HG03095 (cell line): ENCODE measurements around the gene RBM20.
A peak's percentile ranks its signal among the peaks of the same experiment; 100 is the strongest.

ENCODE experiments used
- ATAC-seq: cut with Tn5 transposase; IDR thresholded peaks from one replicate; pipeline ENCODE4 v1.9.1; 2021; ENCODE audit warnings: moderate library complexity; ENCODE audit not compliant: unreplicated experiment

Gene RBM20

DNA sequence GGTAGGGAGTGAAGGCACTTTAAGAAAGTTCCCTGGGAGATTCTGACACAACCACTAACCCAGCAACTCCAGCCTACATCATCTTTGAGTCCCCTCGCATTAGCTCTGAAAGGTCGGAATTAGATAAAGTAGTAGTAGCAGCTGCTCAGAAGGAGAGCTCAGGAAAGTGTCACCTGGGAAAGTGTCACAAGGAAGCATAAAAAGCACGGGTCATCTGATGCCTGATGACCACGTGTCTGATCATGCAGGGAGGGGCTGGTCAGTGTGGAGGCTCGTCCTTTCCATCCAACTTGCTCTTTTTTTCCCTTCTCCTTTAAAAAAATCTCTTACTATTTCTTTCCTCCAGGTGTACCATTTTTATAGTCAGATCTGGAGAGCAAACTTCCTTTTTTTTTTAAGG, 180.5 kb downstream of the RBM20 start:
- no peak for ATAC-seq

- ATAC-seq: no peak
Observed at GRCh38 chr10:110825508-110825907, 181.4 kb downstream of the RBM20 start.

- ATAC-seq: no peak
Observed at GRCh38 chr10:110827410-110827809, 183.3 kb downstream of the RBM20 start.

GRCh38 chr10:110827875-110828274, 183.7 kb downstream of the RBM20 start:
- no peak for ATAC-seq

DNA sequence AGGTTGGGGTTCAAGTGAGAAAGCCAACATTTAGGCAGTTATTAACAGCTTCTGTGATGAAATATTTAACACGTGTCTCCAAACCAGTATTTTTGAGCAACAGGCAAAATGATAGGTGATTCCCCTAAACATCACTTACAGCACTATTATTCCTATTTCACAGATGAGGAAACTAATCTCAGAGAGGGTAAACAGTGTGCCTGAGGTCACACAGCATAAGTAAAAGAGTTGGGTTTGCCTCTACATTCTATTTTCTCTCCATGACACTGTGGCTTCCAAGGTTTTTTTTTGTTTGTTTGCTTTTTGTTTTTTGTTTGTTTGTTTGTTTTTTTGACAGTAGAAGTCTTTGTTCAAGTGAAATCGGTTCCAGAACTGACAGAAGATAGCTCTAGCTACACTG, 184.4 kb downstream of the RBM20 start:
- ATAC-seq: no peak

DNA sequence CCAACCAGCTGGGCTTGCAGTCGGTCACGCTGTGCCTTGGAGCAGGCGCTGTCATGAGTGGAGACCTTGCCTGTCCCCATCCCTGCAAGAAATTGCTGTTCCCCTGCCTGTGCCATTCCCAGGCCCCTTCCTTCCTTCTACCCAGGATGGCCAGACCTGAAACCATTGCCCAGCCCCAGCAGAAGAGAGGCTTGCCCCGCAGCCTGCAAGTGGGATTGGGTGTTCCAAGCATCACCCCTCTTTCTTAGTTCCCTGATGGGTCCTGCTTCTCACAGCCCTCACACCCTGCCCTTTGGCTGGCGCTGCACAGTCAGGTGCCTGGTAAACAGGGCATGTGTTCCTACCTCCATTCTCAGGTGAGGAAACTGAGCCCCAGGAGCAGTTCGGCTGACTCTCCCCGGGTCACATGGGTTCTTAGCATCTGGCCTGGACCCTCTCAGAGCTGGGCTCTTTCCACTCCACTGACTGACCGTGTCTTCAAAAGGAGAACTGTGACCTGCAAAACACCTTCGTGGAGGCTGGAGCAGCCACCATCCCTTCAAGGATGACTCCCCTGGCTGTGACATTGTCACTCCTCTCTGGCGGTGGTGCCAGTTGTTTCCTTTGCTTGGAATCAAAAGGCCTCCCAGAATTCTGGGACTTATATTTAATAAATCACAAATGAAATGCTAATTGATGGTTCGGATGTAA, 185.7 kb downstream of the RBM20 start:
- no peak for ATAC-seq

- no peak for ATAC-seq
Observed at GRCh38 chr10:110833234-110833940, 189.3 kb downstream of the RBM20 start.

GRCh38 chr10:110833941-110834628, 189.9 kb downstream of the RBM20 start:
- no peak for ATAC-seq

DNA sequence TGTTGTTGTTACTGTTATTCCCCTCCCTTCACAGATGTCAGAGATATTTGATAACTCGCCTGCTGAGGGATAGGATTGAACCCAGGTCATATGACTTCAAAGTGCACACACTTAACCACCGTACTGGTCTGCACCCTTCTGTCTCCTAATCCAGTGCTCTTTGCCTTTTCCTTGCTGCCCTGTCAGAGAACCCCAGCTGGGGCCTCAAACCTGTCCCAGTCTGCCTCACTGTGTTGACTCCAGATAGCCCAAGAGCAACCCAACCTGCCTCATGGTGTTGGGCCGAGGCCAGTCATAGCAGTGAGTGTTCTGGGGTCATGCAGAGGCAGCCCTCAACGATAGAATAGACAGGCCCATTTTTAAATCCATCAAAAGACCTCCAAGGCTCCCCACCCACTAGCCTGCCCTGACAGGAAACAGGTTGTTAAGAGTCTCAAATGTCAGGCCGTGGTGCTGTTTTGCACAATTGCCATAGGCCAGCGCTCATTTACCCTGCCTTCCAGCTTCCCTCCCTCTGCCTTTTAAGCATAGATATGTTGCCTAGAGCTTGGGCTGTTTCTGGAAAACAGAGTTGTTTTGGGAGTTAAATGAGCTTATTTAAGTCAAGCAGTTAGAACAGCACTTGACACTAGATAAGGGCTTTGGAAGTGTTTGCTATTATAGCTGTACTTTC, 190.6 kb downstream of the RBM20 start:
- ATAC-seq: no peak

DNA sequence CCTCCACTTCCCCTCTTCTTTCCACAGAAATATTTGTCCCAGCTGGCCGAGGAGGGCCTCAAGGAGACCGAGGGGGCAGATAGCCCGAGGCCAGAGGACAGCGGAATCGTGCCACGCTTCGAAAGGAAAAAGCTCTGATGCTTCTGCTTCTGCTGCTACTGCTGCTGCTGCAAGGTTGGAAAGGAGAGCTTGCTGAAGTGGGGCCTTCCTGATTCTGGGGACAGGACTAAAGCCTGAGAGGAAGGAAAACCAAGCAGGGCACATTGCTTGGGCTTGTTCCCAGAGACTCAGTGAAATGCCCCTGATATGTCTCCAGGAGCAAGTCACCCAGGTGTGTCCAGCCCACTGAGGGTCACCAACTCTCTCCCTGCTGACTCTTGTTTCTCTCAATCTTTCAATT, 191.7 kb downstream of the RBM20 start:
- ATAC-seq: no peak

DNA sequence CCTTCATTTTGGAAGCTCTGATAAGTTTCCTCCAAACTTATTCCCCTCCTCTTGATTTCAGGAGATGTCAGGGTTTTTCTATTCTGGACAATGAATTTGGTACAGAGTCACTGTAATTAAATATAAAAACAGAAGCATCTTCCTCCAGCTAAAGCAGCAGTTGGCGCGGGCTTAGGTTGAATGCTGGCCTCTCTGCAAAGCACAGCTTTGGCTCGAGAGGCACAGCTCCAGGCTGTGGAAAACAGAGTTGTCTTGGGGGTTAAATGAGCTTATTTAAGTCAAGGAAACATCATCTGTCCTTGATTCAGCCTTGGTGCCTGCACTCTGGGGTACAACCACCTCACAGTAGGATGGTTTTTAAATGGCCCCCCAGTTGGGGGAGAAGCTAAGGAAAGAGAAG, 192.6 kb downstream of the RBM20 start:
- ATAC-seq: no peak

- no peak for ATAC-seq
Observed at GRCh38 chr10:110837418-110838171, 193.5 kb downstream of the RBM20 start.

- ATAC-seq: no peak
Observed at GRCh38 chr10:110840225-110840922, 196.2 kb downstream of the RBM20 start.

DNA sequence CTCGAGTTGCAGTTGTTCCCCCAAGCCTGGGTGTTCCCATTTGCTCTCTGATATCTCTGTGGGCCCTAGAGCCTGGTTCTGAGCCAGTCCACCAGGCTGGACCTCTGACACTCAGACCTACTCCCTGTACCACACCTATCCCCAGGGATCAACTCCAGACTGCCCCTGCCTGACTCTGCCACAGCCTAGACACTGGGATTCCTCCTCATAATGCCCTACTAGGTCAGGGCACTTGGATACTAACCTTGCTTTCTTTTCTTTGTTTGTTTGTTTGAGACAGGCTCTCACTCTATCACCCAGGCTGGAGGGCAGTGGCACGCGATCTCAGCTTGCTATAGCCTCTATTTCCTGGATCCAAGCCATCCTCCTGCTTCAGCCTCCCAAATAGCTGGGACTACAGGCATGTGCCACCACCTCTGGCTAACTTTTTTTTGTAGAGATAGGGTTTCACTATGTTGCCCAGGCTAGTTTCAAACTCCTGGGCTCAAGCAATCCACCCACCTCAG, 196.8 kb downstream of the RBM20 start:
- no peak for ATAC-seq

- ATAC-seq: peak; percentile 75
Observed at GRCh38 chr10:110841767-110842267, 197.7 kb downstream of the RBM20 start.

GRCh38 chr10:110842326-110842904, 198.3 kb downstream of the RBM20 start:
- peak; percentile 4 for ATAC-seq

DNA sequence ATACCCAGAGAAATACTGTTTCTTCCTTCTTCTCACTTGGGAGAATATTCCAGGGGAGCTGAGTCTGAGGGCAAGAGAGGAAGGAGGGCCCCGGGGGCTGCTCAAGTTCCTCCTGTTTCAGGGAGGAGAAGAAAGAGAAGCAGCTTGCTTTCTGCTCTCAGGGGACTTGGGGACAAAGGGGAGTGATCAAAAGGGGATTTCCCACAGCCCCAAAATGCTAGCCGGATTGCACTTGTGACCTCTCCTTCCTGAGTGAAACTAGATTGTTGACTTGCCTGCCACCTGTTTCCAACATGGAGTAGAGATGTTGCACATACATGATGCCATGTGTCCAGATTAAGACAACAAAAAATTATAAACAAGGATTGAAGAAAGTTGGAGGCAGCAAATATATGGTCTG, 198.9 kb downstream of the RBM20 start:
- ATAC-seq: peak; percentile 73

DNA sequence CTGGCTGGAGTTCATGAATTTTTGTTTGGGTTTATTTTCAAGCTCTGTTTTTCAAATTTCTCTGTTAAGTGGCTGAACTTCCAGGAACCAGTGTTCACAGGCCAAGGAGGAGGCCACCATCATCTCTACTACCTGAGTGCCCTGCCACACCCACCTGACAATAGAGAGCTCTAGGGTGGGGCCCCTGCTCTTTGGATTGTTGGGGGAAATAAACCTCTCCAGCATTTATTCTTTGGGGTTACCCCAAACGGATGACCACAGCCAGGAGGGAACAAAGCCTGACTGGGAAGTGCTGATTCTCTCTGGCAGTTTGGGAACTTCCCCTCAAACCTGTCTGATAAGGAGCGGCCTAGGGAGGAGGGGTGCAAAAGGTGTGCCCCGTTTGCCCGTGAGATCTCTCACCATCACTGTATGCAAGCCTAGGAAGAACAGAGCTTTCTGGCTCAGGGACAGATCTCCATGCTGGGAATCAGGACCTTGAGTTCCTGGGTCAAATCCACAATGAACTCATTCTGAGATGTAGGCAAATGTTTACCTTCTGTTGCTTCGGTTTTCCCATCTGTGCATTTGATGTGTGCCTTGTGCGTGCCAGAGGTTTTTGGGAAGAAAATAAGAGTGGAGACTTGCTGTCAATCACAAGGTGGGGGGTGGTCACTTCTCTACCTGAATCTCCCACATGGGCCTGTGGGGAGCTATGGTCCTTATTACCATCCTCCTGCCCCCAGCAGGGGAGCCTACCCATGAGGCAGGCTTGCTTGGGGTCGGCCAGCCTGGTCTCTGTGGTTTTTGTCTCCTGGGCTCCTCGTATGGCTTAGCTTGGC, 199.9 kb downstream of the RBM20 start:
- ATAC-seq: no peak

GRCh38 chr10:110844617-110844881, 200.4 kb downstream of the RBM20 start:
- no peak for ATAC-seq
